Measurements from ENCODE around the gene PRKAR1B. TPM values are rescaled to one million over a fixed set of nuclear protein-coding genes. Genes with fewer than 3 reads are reported as not detected.

Gene PRKAR1B
- polyA plus RNA-seq, 1 of the 3 experiments (the other 2 are of a cell fraction) = 63.7 TPM

GRCh38 chr7:739455-739982, 12.4 kb upstream of the PRKAR1B start:
- H3K4me2 ChIP-seq = no peak overlapping the region
- no peak overlapping the region for H3K4me3 ChIP-seq (ENCODE audit: low read depth in 2 of 2, low read length in 1 of 2)
- no peak overlapping the region for H3K9ac ChIP-seq
- no peak overlapping the region; a peak in 1 of 4 replicates for H3K27ac ChIP-seq (ENCODE audit: low read depth in 2 of 2, low read length in 1 of 2)
- no peaks in the 10 kb centered on the region for H3K27me3 ChIP-seq (ENCODE audit: insufficient read depth)
- DNase-seq = no peak
- TF ChIP-seq MXI1 (IDR thresholded peaks at IDR 0.05; ENCODE audit: low read depth, low read length) (no peak), GATA2 (CRISPR knock-in tag; IDR thresholded peaks at IDR 0.05) (no peak), RXRA (IDR thresholded peaks at IDR 0.05; ENCODE audit: borderline replicate concordance, low read depth) (no peak), RAD21 (IDR thresholded peaks at IDR 0.05; ENCODE audit: low read length) (no peak), TEAD4 (IDR thresholded peaks at IDR 0.05; ENCODE audit: borderline replicate concordance, insufficient read depth) (no peak), NFIC (IDR thresholded peaks at IDR 0.05; ENCODE audit: borderline replicate concordance) (no peak), FOSL2 (IDR thresholded peaks at IDR 0.05; ENCODE audit: borderline replicate concordance, low read depth) (no peak), RFX5 (IDR thresholded peaks at IDR 0.05; ENCODE audit: low read length) (no peak), SIN3A (IDR thresholded peaks at IDR 0.05; ENCODE audit: borderline replicate concordance, low read depth, low read length) (no peak), CHD2 (IDR thresholded peaks at IDR 0.05; ENCODE audit: low read length, partially characterized antibody) (no peak), RCOR1 (IDR thresholded peaks at IDR 0.05; ENCODE audit: low read length) (no peak), EP300 (IDR thresholded peaks at IDR 0.05; ENCODE audit: borderline replicate concordance in 1 of 2, low read depth in 1 of 2, low read length in 1 of 2) (no peak), GABPA (IDR thresholded peaks at IDR 0.05; ENCODE audit: low read depth) (no peak)
- peaks cover 3% of the 10 kb centered on the region; the same call in 1 of the 2 replicates for H3K9me3 ChIP-seq
- POLR2A ChIA-PET = no interaction called here
- H3K79me2 ChIP-seq (ENCODE audit: insufficient read depth) = peaks cover 56% of the 10 kb centered on the region
- CTCF ChIA-PET = interaction anchor here (2.2 kb wide), 1 partner anchor 418 kb away, joined by 5 read pairs; no protein-coding TSS in a partner anchor
- peaks cover 4% of the 10 kb centered on the region for H3F3A ChIP-seq (replicated peaks; ENCODE audit: insufficient read depth)
- no peak overlapping the region for H2AFZ ChIP-seq (ENCODE audit: low read depth)
- H4K20me1 ChIP-seq (ENCODE audit: insufficient read depth) = peaks cover 16% of the 10 kb centered on the region
- no peaks in the 10 kb centered on the region for H3K9me2 ChIP-seq
- peaks cover 10 to 36% of the 10 kb centered on the region in 2 experiments for H3K36me3 ChIP-seq (replicated peaks in 1 of 2; ENCODE audit: control insufficient read depth in 1 of 2, insufficient read depth in 2 of 2, low read length in 1 of 2)
- H3K4me1 ChIP-seq (ENCODE audit: control insufficient read depth in 1 of 2, insufficient read depth in 2 of 2, low read depth in 1 of 2, low read length in 1 of 2) = no peaks in the 10 kb centered on the region
- WGBS (ENCODE audit: low lambda C conversion rate) = 97% methylated on average over 22 of the region's 31 CpGs

GRCh38 chr7:738723-739454, 11.8 kb upstream of the PRKAR1B start:
- TF ChIP-seq JUND (IDR thresholded peaks at IDR 0.05) (no peak), ZBTB33 (IDR thresholded peaks at IDR 0.05; ENCODE audit: borderline replicate concordance, low read depth) (no peak)
- Histone ChIP-seq H3K27ac (ENCODE audit: low read depth in 2 of 2, low read length in 1 of 2) (no peak overlapping the region), H3K36me3 (replicated peaks in 1 of 2; ENCODE audit: control insufficient read depth in 1 of 2, insufficient read depth in 2 of 2, low read length in 1 of 2) (peaks cover 17 to 40% of the 10 kb centered on the region in 2 experiments), H3K79me2 (ENCODE audit: insufficient read depth) (peaks cover 62% of the 10 kb centered on the region), H3K9me3 (peaks cover 10% of the 10 kb centered on the region; the same call in 1 of the 2 replicates), H3K27me3 (ENCODE audit: insufficient read depth) (no peaks in the 10 kb centered on the region), H3K4me3 (ENCODE audit: low read depth in 2 of 2, low read length in 1 of 2) (no peak overlapping the region), H3K9me2 (no peaks in the 10 kb centered on the region), H3K4me1 (ENCODE audit: control insufficient read depth in 1 of 2, insufficient read depth in 2 of 2, low read depth in 1 of 2, low read length in 1 of 2) (no peaks in the 10 kb centered on the region), H4K20me1 (ENCODE audit: insufficient read depth) (peaks cover 16% of the 10 kb centered on the region), H2AFZ (ENCODE audit: low read depth) (no peak overlapping the region), H3F3A (replicated peaks; ENCODE audit: insufficient read depth) (peaks cover 4% of the 10 kb centered on the region), H3K4me2 (no peak overlapping the region), H3K9ac (no peak overlapping the region)
- WGBS (ENCODE audit: low lambda C conversion rate) = 94% methylated on average over 15 of the region's 24 CpGs
- POLR2A ChIA-PET = no interaction called here
- CTCF ChIA-PET = interaction anchor here (1.4 to 2.2 kb wide), 3 partner anchors 10 to 417 kb away, joined by 4 to 5 read pairs (median 5); no protein-coding TSS in a partner anchor
- DNase-seq = no peak
